Esophagus muscularis mucosa (tissue), 4 donors: ENCODE data around the gene PLXNA4. TPM values are rescaled to one million over a fixed set of nuclear protein-coding genes. Genes with fewer than 3 reads are reported as not detected.

Source experiments
- DNase-seq: peaks from one replicate; pipeline ENCODE4 v3.0.0-alpha.2; 2017; ENCODE audit errors: extremely low spot score
- H3K27ac ChIP-seq, 4 donors: fragments of 200-600 bp; sonication (generic); replicated peaks in 1 of 4; 1 replicate in 3 of 4; 2 replicates in 1 of 4; pipeline ENCODE4 v1.5.1; 2016 to 2019; ENCODE audit warnings: mild to moderate bottlenecking in 1 of 4
- H3K27me3 ChIP-seq, 4 donors: fragments of 200-600 bp; sonication (generic); one replicate each; pipeline versions ENCODE4 v1.5.1 to v1.6.0; 2016 to 2019
- H3K36me3 ChIP-seq, 4 donors: fragments of 200-600 bp; sonication (generic); one replicate each; pipeline ENCODE4 v1.5.1; 2016 to 2019
- H3K4me1 ChIP-seq, 4 donors: fragments of 200-600 bp; sonication (generic); one replicate each; pipeline ENCODE4 v1.5.1; 2016 to 2019
- H3K4me3 ChIP-seq, 4 donors: fragments of 200-600 bp; sonication (generic); 1 replicate in 2 of 4; 2 replicates in 2 of 4; pipeline ENCODE4 v1.5.1; 2016 to 2019; ENCODE audit warnings: mild to moderate bottlenecking in 4 of 4, moderate library complexity in 1 of 4
- H3K9me3 ChIP-seq, 4 donors: fragments of 200-600 bp; sonication (generic); 1 replicate in 3 of 4; 2 replicates in 1 of 4; pipeline ENCODE4 v1.5.1; 2016 to 2019
- EP300 ChIP-seq: sonication (generic); formaldehyde crosslinking; IDR thresholded peaks from one replicate; pipeline ENCODE4 v1.6.1; 2017; ENCODE audit warnings: antibody characterized with exemption
- POLR2A ChIP-seq: fragments of 450-650 bp; IDR thresholded peaks from one replicate; pipeline ENCODE4 v1.6.1; 2017; ENCODE audit warnings: antibody characterized with exemption, moderate library complexity, mild to moderate bottlenecking, low read depth
- POLR2AphosphoS5 ChIP-seq, 2 donors: sonication (generic); formaldehyde crosslinking; IDR thresholded peaks; one replicate each; pipeline ENCODE4 v1.6.1; 2017; ENCODE audit warnings: antibody characterized with exemption in 2 of 2
- WGBS: methylation state at CpG from one replicate; pipeline ENCODE4 v1.1.5; 2018; 5-methylcytosine and 5-hydroxymethylcytosine counted together
- intact Hi-C: fragments of 100-400 bp; cut with DNase I; formaldehyde crosslinking; loops from one replicate; pipeline ENCODE4 v1.15.1; 2023
- total RNA-seq, 4 donors: library from RNA; depleted of rRNA; stranded (reverse); fragments of >200 nt; gene quantifications; one replicate each; pipeline versions ENCODE4 v1.1.0 to v1.2.1, GENCODE V29; 2016
- TF ChIP-seq, protein P1 (sequence below), 3 experiments: fragments of 200-600 bp in 2 of 3; fragments of 450-650 bp in 1 of 3; sonication (generic) in 2 of 3; IDR thresholded peaks; one replicate each; pipeline ENCODE4 v1.5.1; 2017 to 2019; ENCODE audit warnings: antibody characterized with exemption in 3 of 3, mild to moderate bottlenecking in 2 of 3, moderate library complexity in 1 of 3

The PLXNA4 gene
- total RNA-seq, 4 donors from 2014 or later = 5.0 to 9.5 (median 6.6) TPM

DNA sequence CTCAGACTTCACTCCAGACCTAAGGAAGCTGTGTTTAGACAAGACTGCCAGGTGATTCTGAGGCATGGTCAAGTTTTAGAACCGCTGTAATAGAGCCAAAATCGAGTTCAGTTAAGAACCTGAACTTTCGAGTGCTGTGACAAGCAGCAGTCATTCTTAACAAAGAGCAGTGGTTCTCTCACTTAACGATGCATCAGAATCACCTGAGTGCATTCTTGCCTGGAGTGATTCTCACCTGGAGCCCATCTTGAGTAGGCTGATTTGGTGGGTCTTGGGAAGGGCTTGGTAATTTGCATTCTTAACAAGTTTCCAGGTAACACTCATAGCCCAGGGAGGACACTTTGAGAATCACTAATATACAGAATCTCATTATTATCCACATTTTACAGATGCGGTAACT, 44.7 kb downstream of the PLXNA4 start:
- H3K36me3 ChIP-seq = no peaks in the 10 kb centered on the region
- H3K4me1 ChIP-seq = no peaks in the 10 kb centered on the region
- no peak overlapping the region for H3K4me3 ChIP-seq
- no peak overlapping the region for H3K27ac ChIP-seq
- TF ChIP-seq POLR2A (no peak), POLR2AphosphoS5 (IDR thresholded peaks at IDR 0.05) (no peak), EP300 (no peak)
- TF ChIP-seq, protein P1, sequence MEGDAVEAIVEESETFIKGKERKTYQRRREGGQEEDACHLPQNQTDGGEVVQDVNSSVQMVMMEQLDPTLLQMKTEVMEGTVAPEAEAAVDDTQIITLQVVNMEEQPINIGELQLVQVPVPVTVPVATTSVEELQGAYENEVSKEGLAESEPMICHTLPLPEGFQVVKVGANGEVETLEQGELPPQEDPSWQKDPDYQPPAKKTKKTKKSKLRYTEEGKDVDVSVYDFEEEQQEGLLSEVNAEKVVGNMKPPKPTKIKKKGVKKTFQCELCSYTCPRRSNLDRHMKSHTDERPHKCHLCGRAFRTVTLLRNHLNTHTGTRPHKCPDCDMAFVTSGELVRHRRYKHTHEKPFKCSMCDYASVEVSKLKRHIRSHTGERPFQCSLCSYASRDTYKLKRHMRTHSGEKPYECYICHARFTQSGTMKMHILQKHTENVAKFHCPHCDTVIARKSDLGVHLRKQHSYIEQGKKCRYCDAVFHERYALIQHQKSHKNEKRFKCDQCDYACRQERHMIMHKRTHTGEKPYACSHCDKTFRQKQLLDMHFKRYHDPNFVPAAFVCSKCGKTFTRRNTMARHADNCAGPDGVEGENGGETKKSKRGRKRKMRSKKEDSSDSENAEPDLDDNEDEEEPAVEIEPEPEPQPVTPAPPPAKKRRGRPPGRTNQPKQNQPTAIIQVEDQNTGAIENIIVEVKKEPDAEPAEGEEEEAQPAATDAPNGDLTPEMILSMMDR (IDR thresholded peaks at IDR 0.05) = no peak
- WGBS = 93% methylated on average over 5 of the region's 5 CpGs
- no peak for DNase-seq
- H3K27me3 ChIP-seq = no peaks in the 10 kb centered on the region
- intact Hi-C loops = no loop called here
- no peaks in the 10 kb centered on the region for H3K9me3 ChIP-seq

DNA sequence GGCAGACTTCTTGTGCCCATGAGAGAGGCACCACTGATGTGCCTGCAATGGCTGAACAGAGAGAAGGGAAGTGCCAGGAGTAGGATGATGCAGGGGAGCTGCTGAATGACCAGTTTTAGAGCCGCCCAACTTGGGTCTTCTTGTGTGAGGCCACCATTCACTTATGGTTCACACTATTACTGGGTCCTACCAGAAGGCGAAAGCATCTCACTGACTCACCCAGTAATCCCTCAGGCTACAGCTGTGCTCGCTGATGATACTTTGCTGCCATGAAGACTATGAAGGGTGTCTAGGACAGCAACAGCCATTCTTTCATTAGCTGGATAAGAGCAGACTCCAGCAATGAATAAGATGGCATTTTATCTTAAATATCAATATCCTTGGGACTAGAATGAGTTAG, 47.6 kb downstream of the PLXNA4 start:
- DNase-seq = no peak
- no peak overlapping the region for H3K27ac ChIP-seq
- no peaks in the 10 kb centered on the region for H3K9me3 ChIP-seq
- no peaks in the 10 kb centered on the region for H3K4me1 ChIP-seq
- H3K4me3 ChIP-seq = no peak overlapping the region
- intact Hi-C loops = no loop called here
- no peaks in the 10 kb centered on the region for H3K27me3 ChIP-seq
- WGBS = 100% methylated on average over 3 of the region's 3 CpGs
- H3K36me3 ChIP-seq = no peaks in the 10 kb centered on the region
- TF ChIP-seq, protein P1 (IDR thresholded peaks at IDR 0.05) = no peak
- TF ChIP-seq EP300 = no peak
- no peak for TF ChIP-seq POLR2A
- TF ChIP-seq POLR2AphosphoS5 (IDR thresholded peaks at IDR 0.05) = no peak

DNA sequence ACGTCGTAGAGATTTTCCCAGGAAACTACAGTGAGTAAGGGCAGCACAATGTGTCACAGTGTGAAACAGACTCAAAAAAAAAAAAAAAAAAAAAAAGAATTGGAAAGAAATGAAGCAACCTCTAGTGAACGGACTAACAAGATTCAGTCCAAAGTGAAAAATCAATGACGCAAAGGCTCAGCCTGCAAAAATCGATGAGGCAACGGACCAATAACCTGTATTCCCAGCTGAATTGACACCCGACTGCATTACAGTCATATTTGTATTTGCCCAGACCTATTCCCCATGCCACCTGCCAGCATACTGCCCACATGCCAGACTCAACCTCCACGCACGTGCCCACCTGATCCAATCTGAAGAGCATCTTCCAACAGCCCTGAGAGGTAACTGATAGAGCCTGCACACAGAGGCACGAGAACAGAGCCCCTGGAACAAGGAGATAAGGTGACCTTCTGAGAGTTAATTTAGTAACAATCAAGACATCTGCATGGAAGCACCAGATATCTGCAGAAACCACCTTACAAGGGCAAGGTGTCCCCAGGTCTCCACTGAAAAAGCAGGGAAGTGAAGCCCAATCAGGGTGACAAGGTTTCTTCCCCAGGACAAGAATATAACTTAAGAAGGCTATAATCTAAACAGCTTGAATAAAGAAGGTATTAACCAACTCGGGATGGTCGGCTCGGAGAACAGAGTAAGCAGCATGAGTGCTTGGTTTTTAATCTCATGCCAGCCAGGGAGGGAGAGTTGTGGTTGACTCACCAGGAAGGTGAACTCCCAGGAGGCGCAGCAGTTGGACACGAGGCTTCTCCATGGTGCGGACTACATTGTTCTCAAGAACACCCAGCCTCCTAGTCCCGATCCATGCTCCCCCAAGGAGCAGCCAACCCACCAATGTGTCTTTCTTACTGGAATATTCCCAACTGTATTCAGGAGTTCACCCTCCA, 48.5 kb downstream of the PLXNA4 start:
- DNase-seq = no peak

DNA sequence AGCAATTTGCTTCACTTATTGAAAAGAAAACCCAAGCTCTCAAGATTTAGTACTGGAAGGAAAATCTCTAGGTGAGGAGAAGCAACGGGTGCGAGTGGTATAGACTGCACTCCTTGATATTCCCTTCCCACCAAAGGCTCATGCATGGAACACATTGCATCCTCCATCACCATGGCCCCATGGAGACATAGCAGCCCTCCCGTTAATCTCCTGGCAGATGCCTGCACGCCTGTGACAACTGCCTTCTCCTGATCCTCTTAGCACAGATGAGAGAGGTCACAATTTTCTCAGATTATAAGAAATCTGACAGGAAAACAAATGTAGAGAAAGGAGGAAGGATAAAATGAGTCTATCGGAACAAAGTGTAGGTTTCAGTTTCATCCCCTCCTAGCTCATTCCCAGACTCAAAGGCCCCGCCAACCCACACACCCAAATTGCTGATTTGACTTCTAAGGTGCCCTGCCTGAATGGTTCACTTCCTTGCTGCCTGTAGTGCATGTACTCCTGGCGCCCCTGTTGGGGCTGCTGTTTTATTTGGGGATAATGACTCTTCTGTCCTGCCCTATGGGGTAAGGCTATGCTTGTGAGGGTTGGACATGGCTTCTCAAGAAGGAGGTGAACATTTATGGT, 50.0 kb downstream of the PLXNA4 start:
- Histone ChIP-seq H3K27me3 (no peaks in the 10 kb centered on the region), H3K4me3 (no peak overlapping the region), H3K36me3 (no peaks in the 10 kb centered on the region), H3K27ac (no peak overlapping the region), H3K4me1 (peaks cover 0 to 4% (median 0%) of the 10 kb centered on the region in 4 donors), H3K9me3 (no peaks in the 10 kb centered on the region)
- intact Hi-C loops = no loop called here
- no peak for DNase-seq
- TF ChIP-seq POLR2A (no peak), POLR2AphosphoS5 (IDR thresholded peaks at IDR 0.05) (no peak), EP300 (no peak)
- TF ChIP-seq, protein P1 (IDR thresholded peaks at IDR 0.05) = no peak
- WGBS = 91% methylated on average over 7 of the region's 7 CpGs

More for the DNA sequence above, 48.5 kb downstream of the PLXNA4 start:
- no peak overlapping the region for H3K4me3 ChIP-seq
- intact Hi-C loops = no loop called here
- no peaks in the 10 kb centered on the region for H3K9me3 ChIP-seq
- 92% methylated on average over 17 of the region's 17 CpGs for WGBS
- H3K4me1 ChIP-seq = no peaks in the 10 kb centered on the region
- no peaks in the 10 kb centered on the region for H3K27me3 ChIP-seq
- H3K36me3 ChIP-seq = no peaks in the 10 kb centered on the region
- no peak overlapping the region for H3K27ac ChIP-seq
- TF ChIP-seq, protein P1 (IDR thresholded peaks at IDR 0.05) = no peak
- TF ChIP-seq EP300 (no peak), POLR2AphosphoS5 (IDR thresholded peaks at IDR 0.05) (no peak), POLR2A (no peak)
